Upper lobe of left lung (tissue), 4 donors: Measurements from ENCODE around the gene COTL1.

Experiments used
- EP300 ChIP-seq, 4 donors: sonication (generic); formaldehyde crosslinking; IDR thresholded peaks; one replicate each; pipeline ENCODE4 v1.5.1; 2017; ENCODE audit warnings: antibody characterized with exemption in 4 of 4, control low read depth in 2 of 4
- POLR2AphosphoS5 ChIP-seq, 2 donors: sonication (generic); formaldehyde crosslinking; IDR thresholded peaks; one replicate each; pipeline ENCODE4 v1.5.1; 2017; ENCODE audit warnings: antibody characterized with exemption in 2 of 2
- TF ChIP-seq, protein P1 (sequence below), 6 experiments: fragments of 450-650 bp in 4 of 6; fragments of 200-600 bp in 2 of 6; sonication (generic) in 2 of 6; IDR thresholded peaks; one replicate each; pipeline ENCODE4 v1.5.1; 2016 to 2019; ENCODE audit warnings: antibody characterized with exemption in 6 of 6

DNA sequence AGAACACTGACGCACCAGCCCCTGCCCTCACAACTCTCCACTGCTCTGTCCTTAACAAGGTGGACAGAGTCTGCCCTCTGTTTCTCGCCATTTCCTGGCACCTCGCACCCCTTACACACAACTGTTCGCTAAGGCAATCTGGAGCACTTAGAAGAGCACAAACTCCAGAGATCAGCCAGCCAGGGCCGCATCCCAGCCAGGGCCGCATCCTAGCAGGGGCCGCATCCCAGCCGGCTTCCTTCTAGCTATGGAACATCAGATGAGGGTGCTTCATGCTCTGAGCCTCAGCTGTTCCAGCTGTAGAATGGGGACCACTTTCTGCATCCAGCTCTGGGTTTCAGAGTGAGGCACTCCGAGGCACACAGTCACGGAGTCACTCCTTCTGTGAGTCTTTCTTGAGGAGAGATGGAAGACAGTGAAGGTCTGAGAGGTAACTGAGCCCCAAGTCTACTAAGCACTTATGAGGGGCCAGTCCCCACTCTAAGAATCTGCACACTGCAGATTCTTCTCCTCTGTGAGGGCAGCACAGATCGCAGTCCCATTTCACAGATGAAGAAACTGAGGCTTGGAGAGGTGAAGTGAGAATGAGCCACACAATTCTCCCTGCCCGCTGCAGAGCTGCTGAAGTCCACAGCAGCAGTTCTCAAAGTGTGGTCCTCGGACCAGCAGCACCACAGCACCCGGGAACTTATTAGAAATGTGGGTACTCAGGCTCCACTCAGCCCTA is 20.9 kb downstream of the COTL1 start:
- TF ChIP-seq, protein P1, sequence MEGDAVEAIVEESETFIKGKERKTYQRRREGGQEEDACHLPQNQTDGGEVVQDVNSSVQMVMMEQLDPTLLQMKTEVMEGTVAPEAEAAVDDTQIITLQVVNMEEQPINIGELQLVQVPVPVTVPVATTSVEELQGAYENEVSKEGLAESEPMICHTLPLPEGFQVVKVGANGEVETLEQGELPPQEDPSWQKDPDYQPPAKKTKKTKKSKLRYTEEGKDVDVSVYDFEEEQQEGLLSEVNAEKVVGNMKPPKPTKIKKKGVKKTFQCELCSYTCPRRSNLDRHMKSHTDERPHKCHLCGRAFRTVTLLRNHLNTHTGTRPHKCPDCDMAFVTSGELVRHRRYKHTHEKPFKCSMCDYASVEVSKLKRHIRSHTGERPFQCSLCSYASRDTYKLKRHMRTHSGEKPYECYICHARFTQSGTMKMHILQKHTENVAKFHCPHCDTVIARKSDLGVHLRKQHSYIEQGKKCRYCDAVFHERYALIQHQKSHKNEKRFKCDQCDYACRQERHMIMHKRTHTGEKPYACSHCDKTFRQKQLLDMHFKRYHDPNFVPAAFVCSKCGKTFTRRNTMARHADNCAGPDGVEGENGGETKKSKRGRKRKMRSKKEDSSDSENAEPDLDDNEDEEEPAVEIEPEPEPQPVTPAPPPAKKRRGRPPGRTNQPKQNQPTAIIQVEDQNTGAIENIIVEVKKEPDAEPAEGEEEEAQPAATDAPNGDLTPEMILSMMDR (IDR thresholded peaks at IDR 0.05): no peak
- TF ChIP-seq EP300 (IDR thresholded peaks at IDR 0.05): no peak
- no peak for TF ChIP-seq POLR2AphosphoS5 (IDR thresholded peaks at IDR 0.05)
